ENCODE data around the gene INTS11.

The INTS11 gene

GRCh38 chr1:1335792-1336248 lies 11.4 kb upstream of the INTS11 start:
- H3K27ac ChIP-seq (replicated peaks; ENCODE audit: low read length), result no peak overlapping the region
- no CpG with 5 or more reads among the region's 21 CpGs for WGBS, 2 donors (ENCODE audit: extremely low coverage in 2 of 2, insufficient read length in 2 of 2, insufficient replicate concordance in 1 of 2)
- H2BK15ac ChIP-seq (ENCODE audit: low read length), result no peak overlapping the region

GRCh38 chr1:1335283-1335682 lies 10.8 kb upstream of the INTS11 start:
- WGBS, 2 donors (ENCODE audit: extremely low coverage in 2 of 2, insufficient read length in 2 of 2, insufficient replicate concordance in 1 of 2), result no CpG with 5 or more reads among the region's 16 CpGs
- Histone ChIP-seq H3K9ac (ENCODE audit: low read depth, low read length, poor library complexity) (no peak overlapping the region), H3K4ac (ENCODE audit: low read length) (no peak overlapping the region), H3K36me3 (replicated peaks in 1 of 2; ENCODE audit: control insufficient read depth in 2 of 2, insufficient read depth in 2 of 2, low read length in 2 of 2) (peaks cover 16 to 35% of the 10 kb centered on the region in 2 donors), H2AK5ac (ENCODE audit: low read depth, low read length) (no peak overlapping the region), H3K23ac (ENCODE audit: low read depth, low read length, poor library complexity) (no peak overlapping the region), H2BK12ac (ENCODE audit: low read length) (no peak overlapping the region), H3K27me3 (ENCODE audit: control insufficient read depth in 3 of 3, insufficient read depth in 3 of 3, low read depth in 1 of 3, low read length in 3 of 3) (no peaks in the 10 kb centered on the region), H2BK120ac (ENCODE audit: low read depth, low read length) (no peak overlapping the region), H2BK15ac (ENCODE audit: low read length) (no peak overlapping the region), H3K4me2 (ENCODE audit: insufficient read depth, low read length, poor library complexity, severe bottlenecking) (no peak overlapping the region), H3K18ac (ENCODE audit: low read length) (no peak overlapping the region), H4K8ac (ENCODE audit: low read depth, low read length) (no peak overlapping the region), H2AFZ (ENCODE audit: low read length) (no peak overlapping the region), H3K9me3 (replicated peaks in 1 of 2; ENCODE audit: control insufficient read depth in 2 of 2, insufficient read depth in 1 of 2, low read depth in 1 of 2, low read length in 2 of 2) (no peaks in the 10 kb centered on the region), H2BK5ac (ENCODE audit: low read length) (peak overlapping the region; percentile 66), H3K27ac (replicated peaks; ENCODE audit: low read length) (no peak overlapping the region), H3K79me1 (ENCODE audit: low read depth, low read length) (peaks cover 11% of the 10 kb centered on the region), H3K14ac (ENCODE audit: low read length) (no peak overlapping the region), H3K4me3 (ENCODE audit: low read length in 2 of 2) (no peak overlapping the region), H4K91ac (ENCODE audit: low read depth, low read length, poor library complexity) (no peak overlapping the region), H3K4me1 (ENCODE audit: control insufficient read depth in 2 of 2, insufficient read depth in 1 of 2, low read depth in 1 of 2, low read length in 2 of 2) (peaks cover 0 to 11% of the 10 kb centered on the region in 2 donors)
- no peak for DNase-seq (ENCODE audit: low spot score)

More at GRCh38 chr1:1335792-1336248, 11.4 kb upstream of the INTS11 start:
- no peak for DNase-seq (ENCODE audit: low spot score)
- Histone ChIP-seq H3K36me3 (replicated peaks in 1 of 2; ENCODE audit: control insufficient read depth in 2 of 2, insufficient read depth in 2 of 2, low read length in 2 of 2) (peaks cover 21 to 40% of the 10 kb centered on the region in 2 donors), H3K4me3 (ENCODE audit: low read length in 2 of 2) (no peak overlapping the region), H2AK5ac (ENCODE audit: low read depth, low read length) (no peak overlapping the region), H2AFZ (ENCODE audit: low read length) (no peak overlapping the region), H3K27me3 (ENCODE audit: control insufficient read depth in 3 of 3, insufficient read depth in 3 of 3, low read depth in 1 of 3, low read length in 3 of 3) (no peaks in the 10 kb centered on the region), H3K4me2 (ENCODE audit: insufficient read depth, low read length, poor library complexity, severe bottlenecking) (no peak overlapping the region), H3K79me1 (ENCODE audit: low read depth, low read length) (peaks cover 11% of the 10 kb centered on the region), H4K91ac (ENCODE audit: low read depth, low read length, poor library complexity) (no peak overlapping the region), H2BK12ac (ENCODE audit: low read length) (peak overlapping the region; percentile 10), H3K4ac (ENCODE audit: low read length) (no peak overlapping the region), H2BK120ac (ENCODE audit: low read depth, low read length) (no peak overlapping the region), H4K8ac (ENCODE audit: low read depth, low read length) (no peak overlapping the region), H3K14ac (ENCODE audit: low read length) (no peak overlapping the region), H3K18ac (ENCODE audit: low read length) (no peak overlapping the region), H3K23ac (ENCODE audit: low read depth, low read length, poor library complexity) (no peak overlapping the region), H3K4me1 (ENCODE audit: control insufficient read depth in 2 of 2, insufficient read depth in 1 of 2, low read depth in 1 of 2, low read length in 2 of 2) (peaks cover 3 to 6% of the 10 kb centered on the region in 2 donors), H3K9me3 (replicated peaks in 1 of 2; ENCODE audit: control insufficient read depth in 2 of 2, insufficient read depth in 1 of 2, low read depth in 1 of 2, low read length in 2 of 2) (peaks cover 0 to 2% of the 10 kb centered on the region in 2 donors), H3K9ac (ENCODE audit: low read depth, low read length, poor library complexity) (peak overlapping the region; percentile 44), H2BK5ac (ENCODE audit: low read length) (no peak overlapping the region)

- Histone ChIP-seq H3K4ac (ENCODE audit: low read length) (no peak overlapping the region), H4K8ac (ENCODE audit: low read depth, low read length) (no peak overlapping the region), H3K18ac (ENCODE audit: low read length) (no peak overlapping the region), H3K79me1 (ENCODE audit: low read depth, low read length) (peaks cover 9% of the 10 kb centered on the region), H3K4me2 (ENCODE audit: insufficient read depth, low read length, poor library complexity, severe bottlenecking) (no peak overlapping the region), H2BK15ac (ENCODE audit: low read length) (no peak overlapping the region), H3K27me3 (ENCODE audit: control insufficient read depth in 3 of 3, insufficient read depth in 3 of 3, low read depth in 1 of 3, low read length in 3 of 3) (no peaks in the 10 kb centered on the region), H3K9me3 (replicated peaks in 1 of 2; ENCODE audit: control insufficient read depth in 2 of 2, insufficient read depth in 1 of 2, low read depth in 1 of 2, low read length in 2 of 2) (peaks cover 0 to 3% of the 10 kb centered on the region in 2 donors), H3K4me1 (ENCODE audit: control insufficient read depth in 2 of 2, insufficient read depth in 1 of 2, low read depth in 1 of 2, low read length in 2 of 2) (peaks cover 3 to 11% of the 10 kb centered on the region in 2 donors), H3K23ac (ENCODE audit: low read depth, low read length, poor library complexity) (no peak overlapping the region), H3K9ac (ENCODE audit: low read depth, low read length, poor library complexity) (no peak overlapping the region), H2AFZ (ENCODE audit: low read length) (no peak overlapping the region), H3K36me3 (replicated peaks in 1 of 2; ENCODE audit: control insufficient read depth in 2 of 2, insufficient read depth in 2 of 2, low read length in 2 of 2) (peaks cover 14 to 31% of the 10 kb centered on the region in 2 donors), H2BK5ac (ENCODE audit: low read length) (peak overlapping the region; percentile 66), H2AK5ac (ENCODE audit: low read depth, low read length) (no peak overlapping the region), H2BK120ac (ENCODE audit: low read depth, low read length) (no peak overlapping the region), H3K14ac (ENCODE audit: low read length) (no peak overlapping the region), H4K91ac (ENCODE audit: low read depth, low read length, poor library complexity) (no peak overlapping the region), H3K4me3 (ENCODE audit: low read length in 2 of 2) (no peak overlapping the region), H2BK12ac (ENCODE audit: low read length) (no peak overlapping the region), H3K27ac (replicated peaks; ENCODE audit: low read length) (no peak overlapping the region)
- peak; percentile 70 for DNase-seq (ENCODE audit: low spot score)
- no CpG with 5 or more reads among the region's 11 CpGs for WGBS, 2 donors (ENCODE audit: extremely low coverage in 2 of 2, insufficient read length in 2 of 2, insufficient replicate concordance in 1 of 2)
Observed at GRCh38 chr1:1334835-1335234, 10.4 kb upstream of the INTS11 start.

- no peak overlapping the region for H2AFZ ChIP-seq (ENCODE audit: low read length)
- H2BK12ac ChIP-seq (ENCODE audit: low read length), result no peak overlapping the region
- H3K23ac ChIP-seq (ENCODE audit: low read depth, low read length, poor library complexity), result peak overlapping the region; percentile 99
- no peak overlapping the region for H3K18ac ChIP-seq (ENCODE audit: low read length)
- H3K36me3 ChIP-seq (replicated peaks in 1 of 2; ENCODE audit: control insufficient read depth in 2 of 2, insufficient read depth in 2 of 2, low read length in 2 of 2), result peaks cover 14 to 26% of the 10 kb centered on the region in 2 donors
- no peak overlapping the region for H4K91ac ChIP-seq (ENCODE audit: low read depth, low read length, poor library complexity)
- WGBS, 2 donors (ENCODE audit: extremely low coverage in 2 of 2, insufficient read length in 2 of 2, insufficient replicate concordance in 1 of 2), result no CpG with 5 or more reads among the region's 36 CpGs
- no peak overlapping the region for H2AK5ac ChIP-seq (ENCODE audit: low read depth, low read length)
- H2BK5ac ChIP-seq (ENCODE audit: low read length), result no peak overlapping the region
- H3K4me3 ChIP-seq (ENCODE audit: low read length in 2 of 2), result no peak overlapping the region
- peaks cover 14% of the 10 kb centered on the region for H3K79me1 ChIP-seq (ENCODE audit: low read depth, low read length)
- H3K27ac ChIP-seq (replicated peaks; ENCODE audit: low read length), result no peak overlapping the region
- no peak for DNase-seq (ENCODE audit: low spot score)
- no peak overlapping the region for H3K4me2 ChIP-seq (ENCODE audit: insufficient read depth, low read length, poor library complexity, severe bottlenecking)
- H4K8ac ChIP-seq (ENCODE audit: low read depth, low read length), result no peak overlapping the region
- peaks cover 0 to 2% (median 0%) of the 10 kb centered on the region in 3 experiments for H3K27me3 ChIP-seq (ENCODE audit: control insufficient read depth in 3 of 3, insufficient read depth in 3 of 3, low read depth in 1 of 3, low read length in 3 of 3)
- no peak overlapping the region for H2BK120ac ChIP-seq (ENCODE audit: low read depth, low read length)
- no peak overlapping the region for H3K9ac ChIP-seq (ENCODE audit: low read depth, low read length, poor library complexity)
- peaks cover 8 to 11% of the 10 kb centered on the region in 2 donors for H3K4me1 ChIP-seq (ENCODE audit: control insufficient read depth in 2 of 2, insufficient read depth in 1 of 2, low read depth in 1 of 2, low read length in 2 of 2)
- H2BK15ac ChIP-seq (ENCODE audit: low read length), result no peak overlapping the region
- H3K9me3 ChIP-seq (replicated peaks in 1 of 2; ENCODE audit: control insufficient read depth in 2 of 2, insufficient read depth in 1 of 2, low read depth in 1 of 2, low read length in 2 of 2), result peaks cover 0 to 9% of the 10 kb centered on the region in 2 donors
- H3K4ac ChIP-seq (ENCODE audit: low read length), result no peak overlapping the region
- H3K14ac ChIP-seq (ENCODE audit: low read length), result no peak overlapping the region
Observed at GRCh38 chr1:1333551-1334241, 9.2 kb upstream of the INTS11 start.
